ENCODE measurements around the gene MRS2. TPM values are rescaled to one million over a fixed set of nuclear protein-coding genes. Genes with fewer than 3 reads are reported as not detected.

MRS2 gene
- total and polyA plus RNA-seq, 8 donors, result 27.3 to 33.2 (median 31.7) TPM

GRCh38 chr6:24446670-24447069 is 43.9 kb downstream of the MRS2 start:
- no peak overlapping the region for H3K27ac ChIP-seq
- H3K27me3 ChIP-seq, result no peaks in the 10 kb centered on the region
- no peak for TF ChIP-seq CTCF (IDR thresholded peaks at IDR 0.05)
- no peaks in the 10 kb centered on the region for H3K36me3 ChIP-seq
- H3K9me3 ChIP-seq, result no peaks in the 10 kb centered on the region
- H3K4me3 ChIP-seq, result no peak overlapping the region
- intact Hi-C loops (cut with DNase I), result no loop called here
- no peak for ATAC-seq
- no peak for DNase-seq
- H3K4me1 ChIP-seq, result no peaks in the 10 kb centered on the region

GRCh38 chr6:24448396-24448795 is 45.7 kb downstream of the MRS2 start:
- intact Hi-C loops (cut with DNase I), result no loop called here
- DNase-seq (no peak), ATAC-seq (no peak)
- Histone ChIP-seq H3K27ac (no peak overlapping the region), H3K9me3 (no peaks in the 10 kb centered on the region), H3K27me3 (no peaks in the 10 kb centered on the region), H3K36me3 (no peaks in the 10 kb centered on the region), H3K4me3 (no peak overlapping the region), H3K4me1 (no peaks in the 10 kb centered on the region)
- no peak for TF ChIP-seq CTCF (IDR thresholded peaks at IDR 0.05)

GRCh38 chr6:24448828-24449525 is 46.2 kb downstream of the MRS2 start:
- no peak for ATAC-seq
- intact Hi-C loops (cut with DNase I), result no loop called here
- no peaks in the 10 kb centered on the region for H3K4me1 ChIP-seq
- no peaks in the 10 kb centered on the region for H3K36me3 ChIP-seq
- H3K4me3 ChIP-seq, result no peak overlapping the region
- TF ChIP-seq CTCF (IDR thresholded peaks at IDR 0.05), result no peak
- DNase-seq, result no peak
- H3K27ac ChIP-seq, result peak overlapping the region in 1 of 2 donors; percentile 13
- H3K9me3 ChIP-seq, result no peaks in the 10 kb centered on the region
- no peaks in the 10 kb centered on the region for H3K27me3 ChIP-seq

- TF ChIP-seq CTCF (IDR thresholded peaks at IDR 0.05), result no peak
- peak overlapping the region in 1 of 2 donors; percentile 13 for H3K27ac ChIP-seq
- peak in 1 of 4 donors; percentile 33 for DNase-seq
- intact Hi-C loops (cut with DNase I), result no loop called here
- H3K36me3 ChIP-seq, result no peaks in the 10 kb centered on the region
- ATAC-seq, result peak; percentile 87
- no peaks in the 10 kb centered on the region for H3K27me3 ChIP-seq
- no peak overlapping the region for H3K4me3 ChIP-seq
- H3K9me3 ChIP-seq, result no peaks in the 10 kb centered on the region
- H3K4me1 ChIP-seq, result no peaks in the 10 kb centered on the region
These were observed 49.0 kb downstream of the MRS2 start for GRCh38 chr6:24451581-24452388.

- Histone ChIP-seq H3K4me3 (no peak overlapping the region), H3K9me3 (no peaks in the 10 kb centered on the region)
These were observed 51.2 kb downstream of the MRS2 start for GRCh38 chr6:24453921-24454320.

More at GRCh38 chr6:24453921-24454320, 51.2 kb downstream of the MRS2 start:
- Histone ChIP-seq H3K36me3 (no peaks in the 10 kb centered on the region), H3K27ac (no peak overlapping the region), H3K27me3 (no peaks in the 10 kb centered on the region), H3K4me1 (no peaks in the 10 kb centered on the region)
- ATAC-seq (no peak), DNase-seq (no peak)
- intact Hi-C loops (cut with DNase I), result no loop called here
- TF ChIP-seq CTCF (IDR thresholded peaks at IDR 0.05), result no peak
